CD4-positive, alpha-beta T cell (primary cell): ENCODE results near the gene SMU1. TPM values are rescaled to one million over a fixed set of nuclear protein-coding genes. Genes with fewer than 3 reads are reported as not detected.

Experiments used
- ATAC-seq: fragments of 200-7000 bp; cut with Tn5 transposase; one replicate; pipeline ENCODE4 v1.10.0; 2022; ENCODE audit warnings: mild to moderate bottlenecking; ENCODE audit not compliant: poor library complexity
- CTCF ChIA-PET: fragments of 350-600 bp; sonication (Branson Sonifier 250); formaldehyde crosslinking; loops from one replicate; lab custom pipeline; 2021; ENCODE audit warnings: antibody characterized with exemption, inconsistent platforms; lab: Charles Lee
- POLR2A ChIA-PET: fragments of 350-600 bp; sonication (Branson Sonifier 250); formaldehyde crosslinking; loops from one replicate; lab custom pipeline; 2021; ENCODE audit warnings: antibody characterized with exemption, inconsistent platforms; lab: Charles Lee
- DNase-seq, 14 experiments: peaks; one replicate each; pipeline ENCODE4 v3.0.0-alpha.2; 2013 to 2020; ENCODE audit warnings: mixed read lengths in 2 of 14
- H3K27ac ChIP-seq, 2 donors: one replicate each; pipeline versions ENCODE4 v1.5.1 to v1.7.0; 2013; ENCODE audit warnings: low read length in 2 of 2, low read depth in 1 of 2, mild to moderate bottlenecking in 1 of 2
- H3K27me3 ChIP-seq, 2 experiments: 1 replicate in 1 of 2; 2 replicates in 1 of 2; pipeline versions ENCODE4 v1.6.1 to v1.7.0; 2013; ENCODE audit warnings: low read length in 2 of 2, control low read depth in 1 of 2, mild to moderate bottlenecking in 1 of 2, moderate library complexity in 1 of 2; ENCODE audit not compliant: insufficient read depth in 2 of 2, control insufficient read depth in 1 of 2
- H3K36me3 ChIP-seq: one replicate; pipeline ENCODE4 v1.6.1; 2013; ENCODE audit warnings: low read length, control low read depth; ENCODE audit not compliant: insufficient read depth
- H3K4me1 ChIP-seq: one replicate; pipeline ENCODE4 v1.6.1; 2013; ENCODE audit warnings: low read length, control low read depth; ENCODE audit not compliant: insufficient read depth
- H3K4me3 ChIP-seq: one replicate; pipeline ENCODE4 v1.5.1; 2013; ENCODE audit warnings: mild to moderate bottlenecking, low read length, moderate library complexity
- H3K9me3 ChIP-seq, 2 experiments: 1 replicate in 1 of 2; 2 replicates in 1 of 2; pipeline versions ENCODE4 v1.6.1 to v1.7.0; 2013; ENCODE audit warnings: low read length in 2 of 2, mild to moderate bottlenecking in 2 of 2, control low read depth in 1 of 2, moderate library complexity in 1 of 2; ENCODE audit not compliant: control insufficient read depth in 1 of 2, insufficient read depth in 1 of 2
- H3K27ac Mint-ChIP-seq: one replicate; pipeline ENCODE4 v1.8.0; 2020; ENCODE audit warnings: mixed read lengths
- H3K27me3 Mint-ChIP-seq: one replicate; pipeline ENCODE4 v1.8.0; 2021; ENCODE audit warnings: mixed read lengths
- H3K36me3 Mint-ChIP-seq: one replicate; pipeline ENCODE4 v1.8.0; 2021; ENCODE audit warnings: low read depth, mixed read lengths
- H3K4me1 Mint-ChIP-seq: one replicate; pipeline ENCODE4 v1.8.0; 2021; ENCODE audit warnings: low read depth, mixed read lengths
- H3K4me3 Mint-ChIP-seq: one replicate; pipeline ENCODE4 v1.8.0; 2020; ENCODE audit warnings: mild to moderate bottlenecking, mixed read lengths
- H3K9me3 Mint-ChIP-seq: one replicate; pipeline ENCODE4 v1.8.0; 2020; ENCODE audit warnings: mixed read lengths
- CTCF ChIP-seq: fragments of 200-600 bp; IDR thresholded peaks from one replicate; pipeline ENCODE4 v1.8.0; 2022; ENCODE audit warnings: antibody characterized with exemption, mild to moderate bottlenecking
- intact Hi-C, 2 experiments: fragments of 100-400 bp; cut with DNase I in 1 of 2; cut with micrococcal nuclease in 1 of 2; formaldehyde crosslinking; loops; one replicate each; pipeline versions ENCODE4 v1.15.1 to v1.9.0; 2023 to 2025; cut with DNase I, micrococcal nuclease
- total RNA-seq, 174 experiments: library from RNA in 2 of 174; stranded (reverse) in 2 of 174; gene quantifications; one replicate each; pipeline ENCODE4 v1.2.3 and lab custom pipeline; 2021 to 2026

Gene SMU1
- total RNA-seq, 2 experiments from 2014 or later = 25.1 to 26.0 TPM

DNA sequence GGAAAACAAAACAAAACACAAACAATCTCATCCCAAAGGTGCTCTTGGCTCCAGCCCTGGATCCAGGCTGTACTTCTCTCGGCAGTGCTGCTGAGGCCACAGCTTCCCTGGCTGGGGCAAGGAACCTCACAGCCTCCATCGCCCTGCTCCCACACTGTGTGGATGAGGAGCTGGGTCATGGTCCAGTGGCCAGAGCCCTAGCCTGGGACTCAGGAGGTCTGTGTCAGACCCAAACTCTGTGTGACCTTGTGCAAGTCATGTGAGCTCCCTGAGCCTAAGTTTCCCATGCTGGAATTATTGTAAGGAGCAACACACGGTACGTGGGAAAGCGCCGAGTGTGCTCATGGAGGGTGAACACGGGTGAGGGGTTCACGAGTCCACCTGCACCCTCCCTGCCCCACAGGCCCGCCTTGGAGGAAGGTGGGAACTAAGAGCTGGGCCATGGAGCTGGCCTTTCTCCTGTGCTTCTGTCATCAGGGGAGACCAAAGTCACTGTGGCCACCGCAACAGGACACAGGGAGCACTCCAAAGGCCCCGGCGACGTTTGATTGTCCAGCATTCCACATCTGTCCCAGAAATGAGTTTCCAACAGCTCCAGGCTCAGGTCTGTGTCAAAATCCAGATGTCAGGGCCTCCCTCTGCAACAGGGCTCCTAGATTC, 26.2 kb upstream of the SMU1 start:
- no peak for DNase-seq
- Mint-ChIP-seq H3K36me3 (no peaks in the 10 kb centered on the region), H3K4me1 (no peaks in the 10 kb centered on the region)

DNA sequence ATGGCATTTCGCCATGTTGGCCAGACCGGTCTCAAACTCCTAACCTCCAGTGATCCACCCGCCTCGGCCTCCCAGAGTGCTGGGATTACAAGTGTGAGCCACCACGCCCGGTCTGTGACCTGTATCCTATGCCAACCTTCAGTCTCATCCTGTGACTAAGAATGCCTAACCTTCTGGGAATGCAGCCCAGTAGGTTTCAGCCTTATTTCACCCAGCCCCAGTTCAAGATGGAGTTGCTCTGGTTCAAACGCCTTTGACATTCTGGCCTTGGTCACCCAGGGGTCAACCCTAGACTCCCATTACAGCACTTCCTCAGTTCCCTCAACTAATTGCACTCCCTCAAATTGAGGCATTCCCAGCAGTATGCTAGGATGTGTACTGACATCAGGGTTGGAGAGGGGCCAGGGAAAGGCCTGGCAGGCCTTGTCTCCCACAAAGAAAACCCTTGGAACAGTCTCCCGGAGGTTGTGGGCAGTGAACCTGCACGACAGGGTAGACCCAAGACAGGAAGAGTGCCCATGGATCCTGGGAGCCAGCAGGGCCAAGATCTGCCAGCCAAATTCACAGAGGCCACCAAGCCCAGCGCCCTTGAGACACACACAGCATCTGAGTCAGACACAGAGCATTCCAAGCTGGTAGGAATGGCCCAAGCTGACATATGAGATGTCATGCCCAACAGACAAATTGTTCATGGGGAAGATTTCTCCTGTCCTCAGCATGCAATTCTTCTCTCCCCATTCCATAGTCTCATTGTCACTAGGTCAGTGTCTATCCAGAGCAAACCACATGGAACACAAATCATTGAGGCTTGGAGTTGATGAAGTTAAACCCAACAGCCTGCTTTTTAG, 24.9 kb upstream of the SMU1 start:
- H3K4me3 ChIP-seq = no peak overlapping the region
- no peak overlapping the region for H3K27ac Mint-ChIP-seq
- intact Hi-C loops = no loop called here

More for the DNA sequence above, 26.2 kb upstream of the SMU1 start:
- H3K27me3 ChIP-seq = no peaks in the 10 kb centered on the region
- Mint-ChIP-seq H3K9me3 (no peaks in the 10 kb centered on the region), H3K27me3 (no peaks in the 10 kb centered on the region), H3K27ac (no peak overlapping the region), H3K4me3 (no peak overlapping the region)
- H3K4me3 ChIP-seq = no peak overlapping the region
- ChIA-PET POLR2A (no interaction called here), CTCF (no interaction called here)
- no peaks in the 10 kb centered on the region for H3K9me3 ChIP-seq
- ATAC-seq = no peak
- no peaks in the 10 kb centered on the region for H3K36me3 ChIP-seq
- intact Hi-C loops = no loop called here
- no peaks in the 10 kb centered on the region for H3K4me1 ChIP-seq
- TF ChIP-seq CTCF = no peak
- no peak overlapping the region for H3K27ac ChIP-seq

DNA sequence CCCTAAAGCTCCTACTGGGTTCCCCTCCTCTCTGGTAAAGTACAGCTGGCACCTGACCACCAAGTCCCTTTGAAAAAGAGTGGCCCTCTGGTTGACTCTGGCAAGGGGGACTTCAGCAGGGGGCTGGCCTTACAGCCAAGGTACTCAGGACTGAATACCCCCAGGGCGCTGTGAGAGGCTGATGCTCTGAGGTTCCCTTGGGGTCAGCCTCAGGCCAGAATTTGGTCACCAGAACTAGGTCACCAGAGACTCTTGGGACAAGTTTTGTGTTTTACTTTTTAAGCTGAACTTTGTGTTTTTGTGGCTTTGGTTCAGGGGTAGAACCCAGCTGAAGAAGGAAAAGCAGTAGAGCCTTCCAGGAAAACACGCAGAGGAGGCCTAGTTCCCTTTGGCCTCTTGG, 23.3 kb upstream of the SMU1 start:
- no peak overlapping the region for H3K27ac ChIP-seq
- no peak overlapping the region for H3K4me3 Mint-ChIP-seq
- no peaks in the 10 kb centered on the region for H3K9me3 Mint-ChIP-seq
- H3K4me1 ChIP-seq = no peaks in the 10 kb centered on the region
- H3K27me3 Mint-ChIP-seq = no peaks in the 10 kb centered on the region
- H3K9me3 ChIP-seq = no peaks in the 10 kb centered on the region
- ATAC-seq (no peak), DNase-seq (no peak)
- H3K27ac Mint-ChIP-seq = no peak overlapping the region
- CTCF ChIA-PET = no interaction called here
- no peaks in the 10 kb centered on the region for H3K36me3 ChIP-seq
- intact Hi-C loops = loop anchor here in 1 of 2 experiments (5.0 kb wide), 1 partner anchor 33 kb away; no protein-coding TSS in a partner anchor
- POLR2A ChIA-PET = no interaction called here
- H3K4me1 Mint-ChIP-seq = no peaks in the 10 kb centered on the region
- no peak for TF ChIP-seq CTCF
- no peaks in the 10 kb centered on the region for H3K36me3 Mint-ChIP-seq
- no peak overlapping the region for H3K4me3 ChIP-seq
- no peaks in the 10 kb centered on the region for H3K27me3 ChIP-seq

More for the DNA sequence above, 24.9 kb upstream of the SMU1 start:
- H3K36me3 ChIP-seq = no peaks in the 10 kb centered on the region
- Mint-ChIP-seq H3K9me3 (no peaks in the 10 kb centered on the region), H3K36me3 (no peaks in the 10 kb centered on the region), H3K27me3 (no peaks in the 10 kb centered on the region), H3K4me1 (no peaks in the 10 kb centered on the region), H3K4me3 (no peak overlapping the region)
- ATAC-seq = no peak
- no peaks in the 10 kb centered on the region for H3K27me3 ChIP-seq
- CTCF ChIA-PET = no interaction called here
- TF ChIP-seq CTCF = no peak
- H3K27ac ChIP-seq = no peak overlapping the region
- no peaks in the 10 kb centered on the region for H3K4me1 ChIP-seq
- DNase-seq = no peak
- POLR2A ChIA-PET = no interaction called here
- H3K9me3 ChIP-seq = no peaks in the 10 kb centered on the region
